GM23248 (cell line): ENCODE results near the gene LECT2.

Experiments used
- EZH2 ChIP-seq: fragments of 200-600 bp; sonication (generic); IDR thresholded peaks from 2 replicates; pipeline ENCODE4 v1.6.1; 2018; ENCODE audit warnings: antibody characterized with exemption, mild to moderate bottlenecking; ENCODE audit not compliant: insufficient read depth, poor library complexity, severe bottlenecking
- EZH2phosphoT487 ChIP-seq: fragments of 200-600 bp; sonication (generic); IDR thresholded peaks from 2 replicates; pipeline ENCODE4 v1.6.1; 2018; ENCODE audit warnings: antibody characterized with exemption, moderate library complexity, mild to moderate bottlenecking, low read depth; ENCODE audit not compliant: insufficient read depth

GRCh38 chr5:135996611-135997010 is 41.8 kb upstream of the LECT2 start:
- no peak for TF ChIP-seq EZH2phosphoT487
- TF ChIP-seq EZH2 = no peak
